HepG2 (cell line): ENCODE measurements around the gene ADCY10. TPM values are rescaled to one million over a fixed set of nuclear protein-coding genes. Genes with fewer than 3 reads are reported as not detected.

Source experiments
- DMTF1 ChIP-seq: sonication (generic); formaldehyde crosslinking; IDR thresholded peaks from 2 replicates; pipeline ENCODE4 v1.4.0; 2020; ENCODE audit warnings: mild to moderate bottlenecking, missing genetic modification reagents
- EP300 ChIP-seq, 3 experiments: sonication (generic) in 1 of 3; formaldehyde crosslinking in 1 of 3; IDR thresholded peaks; 2 replicates each; pipeline versions ENCODE4 v1.5.1 to v1.6.1; 2011 to 2020; ENCODE audit warnings: low read depth in 2 of 3, low read length in 2 of 3, borderline replicate concordance in 1 of 3, improper control_type of control experiment in 1 of 3, mild to moderate bottlenecking in 1 of 3, missing genetic modification reagents in 1 of 3, moderate library complexity in 1 of 3
- FOXP1 ChIP-seq, 2 experiments: fragments of 450-650 bp in 1 of 2; IDR thresholded peaks; 2 replicates each; pipeline ENCODE4 v1.6.1; 2017 to 2018; ENCODE audit warnings: antibody characterized with exemption in 1 of 2
- FOXP4 ChIP-seq: sonication (generic); formaldehyde crosslinking; IDR thresholded peaks from 2 replicates; pipeline ENCODE4 v1.4.0; 2020; ENCODE audit warnings: missing genetic modification reagents
- HOXA3 ChIP-seq: sonication (generic); formaldehyde crosslinking; IDR thresholded peaks from 2 replicates; pipeline ENCODE4 v1.5.0; 2020; ENCODE audit warnings: missing genetic modification reagents
- IKZF4 ChIP-seq: sonication (generic); formaldehyde crosslinking; IDR thresholded peaks from 2 replicates; pipeline ENCODE4 v1.5.1; 2020; ENCODE audit warnings: borderline replicate concordance, mild to moderate bottlenecking, low read depth, missing genetic modification reagents; ENCODE audit errors: not compliant biosample characterization
- JUNB ChIP-seq: sonication (generic); formaldehyde crosslinking; IDR thresholded peaks from 2 replicates; pipeline ENCODE4 v1.8.0; 2022; ENCODE audit warnings: missing genetic modification reagents, mild to moderate bottlenecking, borderline replicate concordance
- KAT2B ChIP-seq: fragments of 150-350 bp; IDR thresholded peaks from 2 replicates; pipeline ENCODE4 v1.6.1; 2014; ENCODE audit warnings: low read depth, low read length, borderline replicate concordance
- KMT2B ChIP-seq: IDR thresholded peaks from 2 replicates; pipeline ENCODE4 v1.6.1; 2016; ENCODE audit warnings: missing genetic modification reagents, missing compliant biosample characterization
- MTF1 ChIP-seq: sonication (generic); formaldehyde crosslinking; IDR thresholded peaks from 2 replicates; pipeline ENCODE4 v1.5.0; 2020; ENCODE audit warnings: missing genetic modification reagents
- NCOR1 ChIP-seq: fragments of 200-600 bp; sonication (generic); IDR thresholded peaks from 2 replicates; pipeline ENCODE4 v1.7.0; 2017; ENCODE audit warnings: antibody characterized with exemption, low read length, borderline replicate concordance
- NR2C2 ChIP-seq: sonication (generic); formaldehyde crosslinking; IDR thresholded peaks from 2 replicates; pipeline ENCODE4 v1.4.0; 2020; ENCODE audit warnings: missing genetic modification reagents, mild to moderate bottlenecking, moderate library complexity, borderline replicate concordance
- POGZ ChIP-seq: sonication (generic); formaldehyde crosslinking; IDR thresholded peaks from 2 replicates; pipeline ENCODE4 v1.4.0; 2020; ENCODE audit warnings: mild to moderate bottlenecking, missing genetic modification reagents
- SP1 ChIP-seq, 2 experiments: fragments of 450-650 bp in 1 of 2; sonication (generic) in 1 of 2; formaldehyde crosslinking in 1 of 2; IDR thresholded peaks; 2 replicates each; pipeline versions ENCODE4 v1.4.0 to v1.6.1; 2016 to 2020; ENCODE audit warnings: missing genetic modification reagents in 1 of 2
- TOE1 ChIP-seq: sonication (generic); formaldehyde crosslinking; IDR thresholded peaks from 2 replicates; pipeline ENCODE4 v1.4.0; 2020; ENCODE audit warnings: mild to moderate bottlenecking, missing genetic modification reagents
- ZNF362 ChIP-seq: sonication (generic); formaldehyde crosslinking; IDR thresholded peaks from 2 replicates; pipeline ENCODE4 v1.4.0; 2020; ENCODE audit warnings: missing genetic modification reagents, mild to moderate bottlenecking, borderline replicate concordance
- ZNF552 ChIP-seq: sonication (generic); formaldehyde crosslinking; IDR thresholded peaks from 2 replicates; pipeline ENCODE4 v1.9.0; 2022; ENCODE audit warnings: missing genetic modification reagents, mild to moderate bottlenecking, borderline replicate concordance
- ZNF605 ChIP-seq: sonication (generic); formaldehyde crosslinking; IDR thresholded peaks from 2 replicates; pipeline ENCODE4 v1.8.0; 2022; ENCODE audit warnings: mild to moderate bottlenecking, missing genetic modification reagents
- ZNF652 ChIP-seq: IDR thresholded peaks from 2 replicates; pipeline ENCODE4 v1.6.1; 2016; ENCODE audit warnings: low read depth, borderline replicate concordance
- ZNF792 ChIP-seq: IDR thresholded peaks from 2 replicates; pipeline ENCODE4 v1.6.1; 2016
- ZSCAN21 ChIP-seq: sonication (generic); formaldehyde crosslinking; IDR thresholded peaks from 2 replicates; pipeline ENCODE4 v1.8.0; 2022; ENCODE audit warnings: mild to moderate bottlenecking, missing genetic modification reagents, moderate library complexity, borderline replicate concordance
- polyA plus RNA-seq, 8 experiments: library from polyadenylated mRNA; depleted of rRNA in 3 of 8; stranded (reverse) in 7 of 8; unstranded in 1 of 8; fragments of >200 nt; fragmentation: Illumina TruSeq in 4 of 8; extraction: Trizol in 4 of 8; gene quantifications; 2 replicates each; pipeline versions ENCODE4 v1.2.1 to v1.2.3, GENCODE V29; 2011 to 2016; ENCODE audit warnings: low read depth in 4 of 8, missing spikeins in 1 of 8, mixed read lengths in 1 of 8; ENCODE audit not compliant: insufficient read depth in 1 of 8
- total RNA-seq, 5 experiments: library from RNA; depleted of rRNA; stranded (reverse); fragments of >200 nt; fragmentation: Illumina TruSeq; extraction: Trizol; gene quantifications; 2 replicates each; pipeline ENCODE4 v1.2.3, GENCODE V29; 2016; ENCODE audit warnings: low read depth in 1 of 5
- TF ChIP-seq, protein P1 (sequence below): sonication (generic); formaldehyde crosslinking; conservative IDR thresholded peaks from 2 replicates; pipeline ENCODE4 v1.4.0; 2020; ENCODE audit warnings: missing genetic modification reagents

The ADCY10 gene
- total and polyA plus RNA-seq, 2 of the 13 experiments (the other 11 are each of a cell fraction or from before 2014, with no cell fraction given): 0.02 to 0.03 TPM

GRCh38 chr1:167916766-167917511, 3.0 kb upstream of the ADCY10 start (continued):
- TF ChIP-seq, protein P1, sequence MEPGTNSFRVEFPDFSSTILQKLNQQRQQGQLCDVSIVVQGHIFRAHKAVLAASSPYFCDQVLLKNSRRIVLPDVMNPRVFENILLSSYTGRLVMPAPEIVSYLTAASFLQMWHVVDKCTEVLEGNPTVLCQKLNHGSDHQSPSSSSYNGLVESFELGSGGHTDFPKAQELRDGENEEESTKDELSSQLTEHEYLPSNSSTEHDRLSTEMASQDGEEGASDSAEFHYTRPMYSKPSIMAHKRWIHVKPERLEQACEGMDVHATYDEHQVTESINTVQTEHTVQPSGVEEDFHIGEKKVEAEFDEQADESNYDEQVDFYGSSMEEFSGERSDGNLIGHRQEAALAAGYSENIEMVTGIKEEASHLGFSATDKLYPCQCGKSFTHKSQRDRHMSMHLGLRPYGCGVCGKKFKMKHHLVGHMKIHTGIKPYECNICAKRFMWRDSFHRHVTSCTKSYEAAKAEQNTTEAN (CRISPR knock-in tag): no peak; the same call in 1 of the 2 replicates
- TF ChIP-seq ZNF792 (CRISPR knock-in tag) (peak; percentile 56; the same call in 1 of the 2 replicates), FOXP1 (IDR thresholded peaks at IDR 0.05) (no peak), FOXP1 (CRISPR knock-in tag; IDR thresholded peaks at IDR 0.05) (no peak), ZNF605 (CRISPR knock-in tag) (no peak), EP300 (IDR thresholded peaks at IDR 0.05; ENCODE audit: low read depth in 2 of 2, low read length in 2 of 2) (peak in 1 of 2 experiments; percentile 37; a peak in 2 of 4 replicates), EP300 (CRISPR knock-in tag; IDR thresholded peaks at IDR 0.05; ENCODE audit: borderline replicate concordance) (no peak), KMT2B (CRISPR knock-in tag) (peak; percentile 35; the same call in 1 of the 2 replicates), IKZF4 (no peak), ZSCAN21 (peak; percentile 100), HOXA3 (peak; percentile 63; the same call in 1 of the 2 replicates), POGZ (CRISPR knock-in tag) (peak; percentile 88), FOXP4 (CRISPR knock-in tag) (peak; percentile 59; the same call in 1 of the 2 replicates), ZNF552 (CRISPR knock-in tag) (0 out of 2 replicates have a peak, but pooled peaks have one; percentile 38), NR2C2 (CRISPR knock-in tag) (peak; percentile 52; the same call in 1 of the 2 replicates), TOE1 (no peak), SP1 (IDR thresholded peaks at IDR 0.05) (no peak), SP1 (CRISPR knock-in tag; IDR thresholded peaks at IDR 0.05) (no peak), DMTF1 (CRISPR knock-in tag) (no peak), NCOR1 (peak; percentile 58; the same call in 1 of the 2 replicates), ZNF652 (peak; percentile 58; the same call in 1 of the 2 replicates), JUNB (CRISPR knock-in tag) (no peak), MTF1 (CRISPR knock-in tag) (peak; percentile 87; the same call in 1 of the 2 replicates), ZNF362 (CRISPR knock-in tag) (peak; percentile 81), KAT2B (no peak)
